ENCODE data around the gene TNFAIP6. TPM values are rescaled to one million over a fixed set of nuclear protein-coding genes. Genes with fewer than 3 reads are reported as not detected.

Gene TNFAIP6
- total and polyA plus RNA-seq, 2 donors (not counting 1 experiment from before 2014, with no cell fraction given): 28.5 to 53.8 TPM

- H3K9me3 ChIP-seq (ENCODE audit: control insufficient read depth, insufficient read depth, low read depth, low read length): no peaks in the 10 kb centered on the region
- H3K79me2 ChIP-seq (ENCODE audit: control insufficient read depth, insufficient read depth, low read length): no peaks in the 10 kb centered on the region
- no peaks in the 10 kb centered on the region for H3K27me3 ChIP-seq (ENCODE audit: control insufficient read depth, insufficient read depth, low read length)
- no peak overlapping the region for H3K4me3 ChIP-seq (replicated peaks in 1 of 4; ENCODE audit: control extremely low read depth in 1 of 4, insufficient read depth in 1 of 4, low read depth in 3 of 4, low read length in 4 of 4)
- no peak overlapping the region for H3K4me2 ChIP-seq (ENCODE audit: extremely low read depth, insufficient read depth, low read length)
- no peak overlapping the region for H3K9ac ChIP-seq (ENCODE audit: insufficient read depth, low read length)
- H3K36me3 ChIP-seq (ENCODE audit: control insufficient read depth, insufficient read depth, low read length): no peaks in the 10 kb centered on the region
- H3K4me1 ChIP-seq (ENCODE audit: control insufficient read depth, extremely low read depth, insufficient read depth, low read length): peaks cover 2% of the 10 kb centered on the region
- peak; percentile 12 to 83 for DNase-seq (ENCODE audit: low read depth in 2 of 2)
- TF ChIP-seq CTCF (conservative IDR thresholded peaks at IDR 0.05 in 1 of 2, IDR thresholded peaks at IDR 0.05 in 1 of 2; ENCODE audit: low read depth in 1 of 2, low read length in 2 of 2): no peak
- no peak overlapping the region for H2AFZ ChIP-seq (ENCODE audit: low read length)
- H3K27ac ChIP-seq (ENCODE audit: insufficient read depth, low read length): peak overlapping the region; percentile 44
- no peaks in the 10 kb centered on the region for H4K20me1 ChIP-seq (ENCODE audit: control insufficient read depth, extremely low read depth, insufficient read depth, low read length)
These were observed 21.8 kb downstream of the TNFAIP6 start for GRCh38 chr2:151379169-151379568.

- DNase-seq (ENCODE audit: low read depth in 2 of 2): no peak
- Histone ChIP-seq H3K9ac (ENCODE audit: insufficient read depth, low read length) (no peak overlapping the region), H2AFZ (ENCODE audit: low read length) (no peak overlapping the region), H3K9me3 (ENCODE audit: control insufficient read depth, insufficient read depth, low read depth, low read length) (no peaks in the 10 kb centered on the region), H3K79me2 (ENCODE audit: control insufficient read depth, insufficient read depth, low read length) (no peaks in the 10 kb centered on the region), H3K27ac (ENCODE audit: insufficient read depth, low read length) (no peak overlapping the region), H4K20me1 (ENCODE audit: control insufficient read depth, extremely low read depth, insufficient read depth, low read length) (no peaks in the 10 kb centered on the region), H3K36me3 (ENCODE audit: control insufficient read depth, insufficient read depth, low read length) (no peaks in the 10 kb centered on the region), H3K27me3 (ENCODE audit: control insufficient read depth, insufficient read depth, low read length) (no peaks in the 10 kb centered on the region), H3K4me1 (ENCODE audit: control insufficient read depth, extremely low read depth, insufficient read depth, low read length) (peaks cover 2% of the 10 kb centered on the region), H3K4me3 (replicated peaks in 1 of 4; ENCODE audit: control extremely low read depth in 1 of 4, insufficient read depth in 1 of 4, low read depth in 3 of 4, low read length in 4 of 4) (no peak overlapping the region), H3K4me2 (ENCODE audit: extremely low read depth, insufficient read depth, low read length) (no peak overlapping the region)
- TF ChIP-seq CTCF (conservative IDR thresholded peaks at IDR 0.05 in 1 of 2, IDR thresholded peaks at IDR 0.05 in 1 of 2; ENCODE audit: low read depth in 1 of 2, low read length in 2 of 2) (no peak), EZH2 (IDR thresholded peaks at IDR 0.05; ENCODE audit: low read length, missing control alignments) (no peak)
These were observed 23.3 kb downstream of the TNFAIP6 start for GRCh38 chr2:151380580-151381235.

DNA sequence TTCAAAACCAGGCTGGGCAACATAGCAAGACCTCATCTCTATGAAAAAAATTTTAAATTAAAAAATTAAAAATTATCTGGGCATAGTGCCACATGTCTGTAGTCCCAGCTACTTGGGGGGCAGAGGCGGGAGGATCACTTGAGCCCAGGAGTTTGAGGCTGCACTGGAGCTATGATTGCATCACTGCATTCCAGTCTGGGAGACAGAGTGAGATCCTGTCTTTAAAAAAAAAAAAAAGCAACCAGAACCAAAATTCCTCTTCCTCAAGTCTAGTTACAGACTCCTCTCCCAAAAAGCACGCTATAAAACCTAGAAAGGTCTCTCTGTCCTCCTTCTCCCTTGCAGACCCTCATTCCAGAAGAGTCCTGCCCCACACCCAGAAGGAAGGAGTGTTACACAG is 23.9 kb downstream of the TNFAIP6 start:
- Histone ChIP-seq H3K27me3 (ENCODE audit: control insufficient read depth, insufficient read depth, low read length) (no peaks in the 10 kb centered on the region), H3K4me2 (ENCODE audit: extremely low read depth, insufficient read depth, low read length) (no peak overlapping the region), H3K4me1 (ENCODE audit: control insufficient read depth, extremely low read depth, insufficient read depth, low read length) (peaks cover 2% of the 10 kb centered on the region), H3K36me3 (ENCODE audit: control insufficient read depth, insufficient read depth, low read length) (no peaks in the 10 kb centered on the region), H3K79me2 (ENCODE audit: control insufficient read depth, insufficient read depth, low read length) (no peaks in the 10 kb centered on the region), H2AFZ (ENCODE audit: low read length) (peak overlapping the region; percentile 30), H3K9ac (ENCODE audit: insufficient read depth, low read length) (no peak overlapping the region), H4K20me1 (ENCODE audit: control insufficient read depth, extremely low read depth, insufficient read depth, low read length) (no peaks in the 10 kb centered on the region), H3K4me3 (replicated peaks in 1 of 4; ENCODE audit: control extremely low read depth in 1 of 4, insufficient read depth in 1 of 4, low read depth in 3 of 4, low read length in 4 of 4) (no peak overlapping the region), H3K9me3 (ENCODE audit: control insufficient read depth, insufficient read depth, low read depth, low read length) (no peaks in the 10 kb centered on the region), H3K27ac (ENCODE audit: insufficient read depth, low read length) (peak overlapping the region; percentile 6)
- no peak for TF ChIP-seq CTCF (conservative IDR thresholded peaks at IDR 0.05 in 1 of 2, IDR thresholded peaks at IDR 0.05 in 1 of 2; ENCODE audit: low read depth in 1 of 2, low read length in 2 of 2)
- TF ChIP-seq EZH2 (IDR thresholded peaks at IDR 0.05; ENCODE audit: low read length, missing control alignments): no peak
- peak; percentile 70 to 73 for DNase-seq (ENCODE audit: low read depth in 2 of 2)
